GM23248 (cell line): ENCODE measurements around the gene RALY.

ENCODE experiments used
- EZH2 ChIP-seq: fragments of 200-600 bp; sonication (generic); IDR thresholded peaks from 2 replicates; pipeline ENCODE4 v1.6.1; 2018; ENCODE audit warnings: antibody characterized with exemption, mild to moderate bottlenecking; ENCODE audit not compliant: insufficient read depth, poor library complexity, severe bottlenecking
- EZH2phosphoT487 ChIP-seq: fragments of 200-600 bp; sonication (generic); IDR thresholded peaks from 2 replicates; pipeline ENCODE4 v1.6.1; 2018; ENCODE audit warnings: antibody characterized with exemption, moderate library complexity, mild to moderate bottlenecking, low read depth; ENCODE audit not compliant: insufficient read depth

GRCh38 chr20:34006619-34007018 lies 12.9 kb downstream of the RALY start:
- TF ChIP-seq EZH2 (no peak), EZH2phosphoT487 (no peak)
